Endometrial microvascular endothelial cells (primary cell): ENCODE results near the gene ANKRD39. TPM values are rescaled to one million over a fixed set of nuclear protein-coding genes. Genes with fewer than 3 reads are reported as not detected.

Experiments used
- in situ Hi-C: cut with HindIII; loops from 2 replicates; pipeline ENCODE4 v1.10.0; 2017; ENCODE audit warnings: low sequenced_read_pairs, low pct_unique_long_range_greater_than_20kb; ENCODE audit errors: inconsistent ontology term
- total RNA-seq: library from RNA; depleted of rRNA; stranded (reverse); fragments of >200 nt; gene quantifications from one replicate; pipeline ENCODE4 v1.2.3, GENCODE V29; 2015; ENCODE audit errors: inconsistent ontology term

The ANKRD39 gene
- total RNA-seq, 1 donor from 2014 or later = 13.3 TPM

DNA sequence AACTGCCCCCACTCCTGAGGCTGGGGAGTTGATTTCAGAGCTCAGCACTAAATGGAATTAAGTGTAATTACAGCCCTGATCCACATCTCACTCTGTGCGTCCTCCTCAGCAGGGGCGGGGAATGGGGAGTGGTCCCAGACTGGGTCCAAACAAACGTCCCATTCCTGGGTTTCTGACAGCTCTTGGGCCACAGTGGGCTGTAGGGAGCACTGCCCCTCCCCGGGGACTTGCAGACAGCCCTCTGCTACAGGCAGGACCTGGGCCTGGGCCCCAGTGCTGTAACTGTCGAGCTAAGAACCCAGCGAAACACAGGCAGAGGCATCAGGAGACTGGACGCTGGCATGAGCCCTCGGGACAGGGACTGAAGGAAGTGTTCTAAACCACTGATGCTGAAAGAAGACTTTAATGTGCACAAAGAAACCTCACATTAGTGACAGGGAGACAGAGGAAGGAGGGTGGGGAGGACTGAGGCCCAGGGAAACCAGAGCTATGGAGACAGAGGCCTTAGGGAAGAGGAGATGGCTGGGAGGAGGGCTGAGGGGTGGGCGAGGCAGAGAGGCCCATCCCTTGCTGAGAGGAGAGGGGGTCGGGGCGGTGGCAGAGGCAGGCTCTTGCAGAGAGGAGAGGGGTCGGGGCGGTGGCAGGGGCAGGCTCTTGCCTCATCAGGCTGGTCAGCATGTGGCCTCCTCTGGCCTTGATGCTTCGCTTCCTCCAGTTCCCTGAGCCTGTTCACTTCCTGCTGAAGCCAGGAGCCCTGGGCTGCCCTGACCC lies 17.9 kb upstream of the ANKRD39 start:
- in situ Hi-C loops = no loop called here

- in situ Hi-C loops = no loop called here
Observed at GRCh38 chr2:96874198-96874831, 16.5 kb upstream of the ANKRD39 start.

- in situ Hi-C loops = no loop called here
Observed at GRCh38 chr2:96873651-96874096, 15.9 kb upstream of the ANKRD39 start.

DNA sequence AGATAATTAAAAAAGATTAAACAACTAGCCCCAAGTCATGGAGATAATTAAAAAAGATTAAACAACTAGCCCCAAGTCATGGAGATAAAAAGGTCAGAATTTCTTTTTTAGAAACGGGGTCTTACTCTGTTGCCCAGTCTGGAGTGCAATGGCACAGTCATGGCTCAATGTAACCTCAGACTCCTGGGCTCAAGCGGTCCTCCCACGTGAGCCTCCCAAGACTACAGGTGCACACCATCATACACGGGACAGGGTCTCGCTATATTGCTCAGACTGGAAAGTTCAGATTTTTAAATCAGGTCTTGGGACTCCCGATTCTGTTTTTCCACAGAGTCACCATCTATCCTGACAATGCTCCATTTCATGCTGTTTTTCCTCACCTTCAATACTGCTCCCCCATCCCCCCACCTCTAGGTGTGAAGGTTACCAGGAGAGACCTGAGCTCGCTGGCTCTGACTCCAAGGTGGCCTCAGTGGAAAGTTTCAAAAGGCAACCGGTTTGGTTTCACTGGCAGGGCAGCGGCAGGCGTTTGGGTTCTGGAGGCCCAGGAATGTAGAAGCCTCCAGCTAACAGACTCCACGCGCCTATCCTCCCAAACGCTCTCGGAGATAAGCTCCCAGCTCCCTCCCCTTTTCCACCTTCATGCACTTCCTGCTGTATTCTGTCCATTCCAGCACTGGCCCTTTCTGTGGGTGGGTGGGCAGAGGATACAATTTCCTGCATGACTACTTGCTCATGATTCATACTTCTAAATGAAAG lies 15.0 kb upstream of the ANKRD39 start:
- in situ Hi-C loops = no loop called here

DNA sequence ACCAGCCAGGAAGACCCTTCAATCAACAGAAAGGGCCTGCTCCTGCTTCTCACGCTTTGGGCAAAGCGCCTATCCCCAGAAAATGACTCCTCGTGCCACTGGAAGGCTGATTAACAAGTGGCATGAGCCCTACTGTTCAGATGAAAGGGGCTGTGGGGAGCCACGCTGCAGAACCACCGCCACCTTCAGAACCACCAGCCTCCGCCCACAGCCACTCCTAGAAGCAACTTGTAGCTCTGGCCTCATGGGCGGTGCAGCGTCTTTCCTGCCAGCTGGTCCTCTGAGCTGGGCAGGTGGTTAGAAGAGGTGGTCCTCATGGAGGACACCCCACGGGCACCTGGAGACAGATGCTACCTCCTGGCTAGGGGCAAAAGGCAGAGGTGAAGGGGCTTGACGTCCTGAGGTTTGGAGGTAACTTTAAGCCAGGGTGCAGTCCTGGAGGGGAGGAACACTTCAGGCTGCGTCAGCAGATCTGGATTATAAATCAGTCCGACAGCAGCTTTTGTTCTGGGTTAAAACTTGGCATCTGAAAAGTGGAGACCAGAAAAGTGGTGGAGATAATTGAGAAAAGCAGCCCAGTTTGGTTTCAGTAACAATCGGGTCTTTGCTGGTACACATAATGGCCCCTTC lies 12.9 kb upstream of the ANKRD39 start:
- in situ Hi-C loops = no loop called here

GRCh38 chr2:96869822-96870625 lies 12.2 kb upstream of the ANKRD39 start, which contains the start of gene SEMA4C:
TSS of gene SEMA4C (minus strand) at chr2:96870080. CDS start at chr2:96867886, 2,194 bp downstream.
- in situ Hi-C loops = no loop called here

- in situ Hi-C loops = no loop called here
Observed at GRCh38 chr2:96869281-96869821, 11.5 kb upstream of the ANKRD39 start.

DNA sequence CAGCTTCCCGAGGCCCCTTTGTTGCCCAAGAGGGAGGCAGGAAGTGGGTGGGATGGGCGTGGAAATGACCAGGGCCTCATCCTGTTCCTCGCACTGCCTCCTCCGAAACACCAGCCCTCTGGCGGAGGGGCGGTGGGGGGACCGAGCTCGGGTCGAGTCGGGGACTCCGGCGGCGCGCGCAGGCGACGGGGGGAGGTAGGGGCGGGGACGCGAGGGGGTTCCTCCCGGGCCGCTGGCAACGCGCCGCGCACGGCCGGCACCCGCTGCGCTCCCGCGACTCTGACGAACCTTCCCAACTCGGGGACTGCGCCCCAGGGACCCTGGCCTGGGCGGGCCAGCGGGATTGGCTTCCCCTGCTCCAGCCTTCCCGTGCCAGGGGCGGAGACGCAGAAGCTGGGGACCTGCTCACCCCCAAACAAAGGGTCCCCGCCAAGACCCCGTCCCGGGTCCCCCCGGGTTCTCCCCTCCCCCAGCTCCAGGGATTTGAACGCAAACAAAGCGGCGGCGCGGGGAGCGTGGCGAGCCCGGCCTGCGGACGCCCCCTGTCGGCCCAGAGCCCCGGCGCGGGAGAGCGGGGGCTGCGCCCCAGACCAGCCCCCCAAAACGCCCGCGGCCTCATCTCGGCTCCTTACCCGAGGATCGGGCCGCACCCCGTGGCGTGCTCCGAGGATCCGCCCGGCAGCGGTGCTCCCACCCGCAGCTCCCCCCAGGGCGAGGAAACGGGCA lies 10.9 kb upstream of the ANKRD39 start:
- in situ Hi-C loops = no loop called here

DNA sequence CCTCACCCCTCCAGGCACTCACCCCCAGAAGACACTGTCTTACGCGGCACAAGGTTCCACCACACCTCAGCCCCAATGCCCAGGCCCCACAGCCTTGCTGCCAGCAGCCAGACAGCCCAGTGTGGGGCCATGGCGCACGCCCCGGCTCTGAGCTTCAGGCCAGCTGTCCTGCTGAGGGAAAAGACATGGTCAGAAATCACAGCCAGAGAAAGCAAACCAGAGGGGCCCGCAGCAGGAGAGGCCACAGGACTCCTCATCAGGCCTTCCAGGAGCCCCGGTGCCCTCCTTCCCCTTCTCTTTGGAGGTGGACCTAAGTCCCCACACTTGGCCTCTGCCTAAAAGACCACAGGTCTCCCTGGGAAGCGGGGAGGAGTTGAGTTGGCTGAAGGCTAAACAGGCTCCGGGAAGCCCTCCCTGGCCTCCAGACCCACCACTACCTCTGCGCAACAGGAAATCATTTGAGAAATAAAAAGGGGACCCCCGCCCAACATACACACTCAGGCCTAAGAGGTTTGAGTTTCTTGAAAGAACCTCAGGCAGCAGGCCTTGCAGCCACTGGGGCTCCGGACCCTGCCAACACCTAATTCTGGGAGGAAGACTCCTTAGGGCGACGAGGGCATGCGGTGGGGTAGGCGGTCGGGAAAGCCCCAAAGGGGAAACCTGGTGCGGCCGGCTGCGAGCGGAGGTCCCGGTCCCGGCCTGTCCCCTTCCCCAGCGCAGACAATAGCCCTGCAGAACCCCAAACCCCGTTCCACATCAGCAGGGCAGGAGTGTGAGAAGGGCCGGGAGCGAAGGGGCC lies 10.1 kb upstream of the ANKRD39 start:
- in situ Hi-C loops = no loop called here

DNA sequence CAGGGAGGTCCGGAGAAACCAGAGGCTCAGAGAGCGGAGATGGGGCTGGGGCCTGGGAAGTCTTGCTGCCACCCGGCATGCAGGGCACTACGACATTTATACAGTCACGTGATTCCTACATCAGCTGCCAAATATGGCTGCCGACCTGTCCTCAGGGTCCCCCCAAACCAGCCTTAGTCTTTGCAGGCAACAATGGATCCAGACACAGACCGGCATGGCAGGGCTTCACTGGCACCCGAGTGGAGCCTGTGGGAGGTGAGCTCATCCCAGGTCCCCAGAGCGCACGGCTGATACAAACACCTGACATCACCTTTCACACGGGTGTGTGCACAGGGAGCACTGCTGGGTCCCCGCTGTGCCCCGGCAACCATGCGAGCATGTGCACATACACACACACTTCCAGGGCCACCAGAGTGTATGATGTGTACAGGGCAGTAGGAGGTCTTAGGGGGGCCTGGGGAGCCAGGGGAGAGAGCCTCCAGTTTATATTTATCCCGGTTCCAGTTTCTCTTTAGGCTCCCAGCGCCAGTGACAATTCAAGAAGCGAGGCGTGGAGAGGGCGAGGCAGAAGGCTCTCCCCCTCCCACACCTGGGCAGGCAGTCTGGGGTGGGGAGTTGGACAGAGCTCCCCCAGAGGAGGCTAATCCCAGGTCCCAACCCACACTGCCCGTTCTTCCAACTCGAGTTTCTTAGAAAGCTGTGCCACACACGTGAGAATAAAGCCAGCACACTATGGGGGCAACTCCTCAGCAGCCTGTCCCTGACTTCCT lies 9.4 kb upstream of the ANKRD39 start:
- in situ Hi-C loops = no loop called here

DNA sequence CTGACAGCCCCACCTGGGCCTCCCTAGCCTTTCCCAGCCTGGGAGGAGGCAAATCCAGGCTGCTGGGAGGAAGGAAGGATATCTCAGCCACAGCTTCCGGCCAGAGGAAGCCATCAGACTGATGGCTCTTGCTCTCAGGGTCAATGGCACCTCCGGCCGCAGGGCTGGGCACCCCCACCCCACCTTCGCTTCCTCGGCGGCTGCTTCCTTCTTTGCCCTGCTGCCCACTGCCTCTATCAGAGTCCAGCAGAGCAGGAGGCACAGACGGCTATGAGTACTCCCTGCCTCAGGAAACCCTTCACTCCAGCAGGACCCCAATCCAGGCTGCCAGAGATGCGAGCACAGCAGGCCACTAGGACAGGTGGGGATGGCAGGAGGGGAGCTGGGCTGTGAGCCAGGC lies 8.8 kb upstream of the ANKRD39 start:
- in situ Hi-C loops = no loop called here

DNA sequence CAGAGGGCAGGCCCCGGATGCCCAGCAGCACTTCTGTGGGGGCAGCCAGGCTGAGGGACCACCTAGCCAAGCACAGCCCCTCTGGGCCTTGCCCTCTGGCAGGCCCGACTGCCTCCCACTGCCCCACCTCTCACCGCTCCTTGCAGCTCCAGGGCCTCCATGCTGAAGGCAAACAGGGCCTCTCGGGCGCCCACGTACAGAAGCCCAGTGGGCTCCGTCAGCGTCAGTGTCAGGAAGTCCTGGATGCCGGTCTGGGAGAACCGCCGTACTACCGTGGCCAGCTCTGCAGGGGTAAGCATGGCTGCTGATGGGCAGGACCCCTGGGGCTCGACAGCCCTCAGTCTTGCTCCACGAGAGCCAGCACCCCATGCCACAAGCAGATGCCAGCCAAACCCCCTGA lies 8.3 kb upstream of the ANKRD39 start:
- in situ Hi-C loops = no loop called here

GRCh38 chr2:96865654-96866053 lies 7.8 kb upstream of the ANKRD39 start:
- in situ Hi-C loops = no loop called here

DNA sequence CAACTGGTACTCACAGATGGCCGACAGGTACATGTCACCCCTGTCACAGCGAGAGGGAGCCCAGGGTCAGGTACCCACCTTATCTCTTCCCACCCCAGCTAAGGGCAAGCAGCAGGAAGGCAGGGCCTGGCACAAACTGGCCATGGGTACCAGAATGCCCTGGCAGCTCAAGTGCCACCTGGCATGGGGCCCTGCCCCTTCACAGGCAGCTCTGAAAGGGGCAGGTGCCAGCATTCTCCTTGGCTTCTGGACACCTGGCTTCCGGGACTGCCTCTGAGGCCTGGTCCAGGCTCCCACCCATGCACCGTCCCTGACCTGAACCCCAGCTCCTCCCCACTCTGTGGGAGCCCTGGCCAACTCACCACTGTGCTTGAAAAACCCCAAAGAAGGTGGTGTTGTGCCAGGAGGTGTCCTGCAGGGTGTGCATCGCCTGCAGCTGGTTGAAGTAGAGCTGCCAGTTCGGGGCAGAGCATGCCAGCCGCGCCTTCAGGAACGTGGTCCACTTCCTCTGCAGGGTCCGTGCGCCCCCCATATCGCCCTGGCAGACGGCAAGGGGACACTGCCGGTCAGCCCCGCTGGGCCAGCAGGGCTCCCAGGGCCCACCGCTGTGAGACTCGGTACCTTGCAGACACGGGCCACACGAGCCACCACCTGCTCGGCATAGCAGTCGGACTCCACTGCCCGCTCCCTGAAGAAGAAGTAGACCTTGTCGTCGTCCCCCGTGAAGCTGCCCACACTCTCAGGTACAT lies 6.7 kb upstream of the ANKRD39 start:
- in situ Hi-C loops = no loop called here

DNA sequence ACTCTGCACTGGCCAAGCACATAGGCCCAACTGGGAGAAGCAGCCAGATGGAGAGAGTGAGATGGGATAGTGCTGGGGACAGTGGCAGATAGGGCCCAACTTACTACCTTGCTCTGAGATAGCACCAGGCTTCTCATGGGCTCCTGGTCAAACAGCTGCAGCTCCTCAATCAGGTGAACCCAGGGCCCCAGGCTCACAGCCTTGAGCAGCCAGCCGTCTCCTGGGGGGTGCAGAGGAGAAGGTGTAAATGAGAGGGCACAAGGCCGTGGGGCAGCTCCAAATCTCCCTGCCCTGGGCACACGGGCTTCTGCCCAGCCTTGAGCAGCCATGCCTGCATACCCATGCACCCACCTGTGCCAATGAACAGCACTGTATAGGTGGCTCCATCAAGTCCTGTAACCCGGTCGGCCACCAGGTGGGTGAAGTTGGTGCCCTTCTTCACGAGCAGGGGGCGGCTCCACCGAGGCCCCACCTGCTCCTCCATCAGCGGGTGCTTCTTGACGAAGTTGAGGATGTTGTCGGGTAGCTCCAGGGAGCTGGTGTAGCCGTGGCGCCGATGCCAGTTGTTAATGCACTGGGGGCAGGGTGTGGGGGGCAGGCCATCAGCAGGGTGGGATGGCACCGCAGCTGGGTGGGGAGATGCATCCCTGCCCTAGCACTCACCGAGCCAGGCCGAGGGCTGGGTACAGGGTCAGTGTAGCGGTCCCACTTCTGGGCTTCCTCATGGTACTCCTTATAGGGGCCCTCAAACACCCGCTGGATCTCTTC lies 5.9 kb upstream of the ANKRD39 start:
- in situ Hi-C loops = no loop called here
